KG1 (cell line): ENCODE results near the gene ARL8B.

ENCODE experiments used
- DNase-seq: peaks from one replicate; lab custom pipeline; 2025; lab: John Stamatoyannopoulos, UW

Gene ARL8B

GRCh38 chr3:5187156-5187919 is 65.2 kb downstream of the ARL8B start, which contains the start of gene EDEM1:
Gene EDEM1, plus strand, starts transcription at chr3:5187707. Its CDS starts 99 bp downstream, at chr3:5187806.
- peak; percentile 88 for DNase-seq

DNA sequence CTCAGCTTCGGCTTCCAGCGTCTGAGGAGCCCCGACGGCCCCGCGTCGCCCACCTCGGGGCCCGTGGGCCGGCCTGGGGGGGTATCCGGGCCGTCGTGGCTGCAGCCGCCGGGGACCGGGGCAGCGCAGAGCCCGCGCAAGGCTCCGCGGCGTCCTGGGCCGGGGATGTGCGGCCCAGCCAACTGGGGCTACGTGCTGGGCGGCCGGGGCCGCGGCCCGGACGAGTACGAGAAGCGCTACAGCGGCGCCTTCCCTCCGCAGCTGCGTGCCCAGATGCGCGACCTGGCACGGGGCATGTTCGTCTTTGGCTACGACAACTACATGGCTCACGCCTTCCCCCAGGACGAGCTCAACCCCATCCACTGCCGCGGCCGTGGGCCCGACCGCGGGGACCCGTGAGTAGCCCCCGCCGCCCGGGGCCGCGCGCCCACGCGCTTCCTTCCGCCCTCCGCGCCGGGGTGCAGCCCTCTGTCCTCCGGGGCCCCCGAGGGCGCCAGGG is 65.9 kb downstream of the ARL8B start:
- DNase-seq = no peak

GRCh38 chr3:5188419-5189221 is 66.5 kb downstream of the ARL8B start:
- peak; percentile 60 for DNase-seq

DNA sequence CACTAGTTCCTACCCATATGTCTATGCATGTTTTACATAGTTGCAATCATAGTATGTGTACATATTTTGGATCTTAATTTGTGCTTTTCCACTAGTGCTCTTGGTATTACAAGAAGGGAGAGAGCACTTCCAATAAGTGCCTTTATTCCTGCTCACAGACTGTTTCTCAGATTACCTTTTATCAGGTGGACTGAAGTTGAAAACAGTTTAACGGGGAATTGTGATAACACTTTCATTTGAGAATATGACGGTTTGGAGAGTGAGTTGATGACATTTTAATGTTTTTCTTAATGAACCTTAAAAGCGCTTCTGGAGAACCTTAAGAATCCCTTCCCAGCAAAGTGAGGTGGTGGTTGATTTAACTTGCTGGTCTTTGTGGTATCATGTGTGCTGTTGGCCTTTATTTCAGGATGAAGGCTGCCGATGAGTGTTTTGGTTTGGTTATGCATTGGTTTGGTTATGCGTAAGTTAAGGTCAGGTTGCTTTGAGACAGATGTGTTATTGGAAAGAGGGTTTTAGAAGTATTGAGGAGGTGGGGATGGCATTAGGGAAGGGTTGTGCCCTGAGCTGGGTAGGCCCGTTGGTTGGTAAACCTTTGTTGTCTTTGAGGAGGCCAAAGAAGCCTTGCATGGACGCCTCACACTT is 68.2 kb downstream of the ARL8B start:
- DNase-seq = no peak

- no peak for DNase-seq
Observed at GRCh38 chr3:5191555-5192304, 69.6 kb downstream of the ARL8B start.

GRCh38 chr3:5192571-5193365 is 70.7 kb downstream of the ARL8B start:
- no peak for DNase-seq

DNA sequence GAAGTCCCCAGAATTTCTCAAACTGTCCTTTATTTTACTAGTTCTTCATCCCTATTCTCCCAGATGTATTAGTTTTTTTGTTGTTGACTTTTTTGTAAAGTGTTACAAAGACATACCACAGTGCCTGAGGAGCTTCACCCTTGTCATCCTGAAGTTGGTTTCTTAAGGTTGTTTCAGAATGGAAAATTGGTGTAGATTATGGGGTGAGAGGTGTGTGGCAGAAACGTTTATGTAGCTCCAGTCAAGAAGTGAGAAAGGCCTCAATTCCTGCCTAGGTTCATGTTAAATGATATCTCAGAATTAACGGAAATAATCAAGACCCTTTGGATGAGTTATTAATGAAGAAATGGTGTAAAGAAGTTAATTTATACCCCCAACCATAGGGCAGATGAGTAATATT is 72.2 kb downstream of the ARL8B start:
- no peak for DNase-seq

GRCh38 chr3:5194801-5195509 is 72.9 kb downstream of the ARL8B start:
- no peak for DNase-seq

GRCh38 chr3:5195605-5196004 is 73.5 kb downstream of the ARL8B start:
- DNase-seq = no peak

DNA sequence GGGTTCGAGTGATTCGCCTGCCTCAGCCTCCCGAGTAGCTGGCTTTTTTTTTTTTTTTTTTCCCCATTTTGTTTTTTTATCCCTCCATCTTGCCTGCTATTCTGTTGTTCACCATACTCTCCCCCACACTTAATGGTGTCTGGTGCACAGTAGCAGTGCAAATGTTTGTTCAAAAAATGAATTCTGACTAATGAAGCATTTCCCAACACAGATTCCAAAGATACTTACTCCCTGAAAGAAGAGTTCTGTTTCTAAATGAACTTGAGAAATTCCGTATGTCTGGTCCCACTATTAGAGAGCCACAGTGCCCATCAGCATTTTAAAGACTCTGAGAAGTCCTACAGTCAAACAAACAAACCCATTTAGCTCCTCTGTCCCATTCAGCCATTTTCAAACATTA is 74.9 kb downstream of the ARL8B start:
- no peak for DNase-seq

- DNase-seq = peak; percentile 28
Observed at GRCh38 chr3:5197470-5198312, 75.6 kb downstream of the ARL8B start.

GRCh38 chr3:5198313-5198677 is 76.2 kb downstream of the ARL8B start:
- DNase-seq = no peak

- no peak for DNase-seq
Observed at GRCh38 chr3:5198986-5199731, 77.1 kb downstream of the ARL8B start.

- DNase-seq = no peak
Observed at GRCh38 chr3:5201536-5201935, 79.4 kb downstream of the ARL8B start.

DNA sequence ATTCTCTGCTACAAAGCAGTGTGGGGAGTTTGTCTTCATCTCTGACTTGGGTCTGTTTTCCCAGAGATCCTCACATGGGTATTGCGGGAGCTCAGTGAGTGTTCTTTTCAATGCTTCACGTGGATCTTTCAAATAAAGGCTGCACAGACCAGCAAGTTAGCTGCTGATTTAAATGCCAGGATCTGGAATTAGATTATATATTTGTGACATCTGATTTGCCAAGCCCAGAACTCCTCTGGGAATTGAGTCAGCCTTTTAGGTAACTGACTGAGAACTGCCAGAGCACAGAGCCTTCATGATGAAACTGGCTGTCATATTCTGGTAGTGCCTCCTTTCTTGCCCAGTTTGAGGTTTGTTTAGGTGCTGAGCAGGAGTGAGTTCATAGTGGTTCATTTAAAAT is 80.1 kb downstream of the ARL8B start:
- DNase-seq = no peak

DNA sequence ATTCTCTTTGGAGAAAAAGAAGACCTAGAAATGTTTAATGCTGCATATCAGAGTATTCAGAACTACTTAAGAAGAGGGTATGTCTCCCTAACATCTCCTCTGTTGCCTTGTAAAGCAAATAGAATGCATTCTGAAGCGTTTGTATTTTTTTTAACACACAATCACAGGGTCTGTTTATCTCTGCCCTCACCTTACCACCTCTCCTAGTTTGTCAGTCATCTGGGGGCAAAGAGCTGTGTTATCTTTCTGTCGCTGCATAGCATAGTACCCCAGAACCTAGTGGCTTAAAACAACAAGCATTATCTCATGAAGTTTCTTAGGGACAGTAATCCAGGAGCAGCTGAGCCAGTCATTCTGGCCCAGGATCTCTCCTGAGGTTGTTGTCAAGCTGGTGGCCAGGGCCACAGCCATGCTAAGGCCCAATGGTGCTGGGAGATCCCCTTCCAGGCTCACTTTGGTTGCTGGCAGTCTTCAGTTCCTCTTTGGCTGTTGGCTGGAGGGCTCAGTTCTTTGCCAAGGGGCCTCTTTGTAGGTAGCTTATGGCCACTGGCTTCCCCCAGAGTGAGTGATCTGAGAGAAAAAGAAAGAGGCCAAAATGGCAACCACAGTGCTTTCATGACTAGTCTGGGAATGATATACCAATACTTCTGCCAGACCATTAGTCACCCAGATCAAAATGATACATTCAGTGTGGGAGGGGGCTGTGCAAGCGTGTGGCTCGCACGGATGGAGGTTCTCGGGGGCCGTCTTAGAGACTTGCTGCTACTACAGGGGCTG is 83.3 kb downstream of the ARL8B start:
- DNase-seq = no peak

GRCh38 chr3:5210926-5211325 is 88.8 kb downstream of the ARL8B start:
- no peak for DNase-seq
